NOMO-1 treated with DMSO at 0.1 percent for 48 hours (cell line): ENCODE results near the gene PIEZO1.

ENCODE experiments used
- DNase-seq: peaks from one replicate; lab custom pipeline; 2025; ENCODE audit not compliant: unreplicated experiment; lab: John Stamatoyannopoulos, UW

Gene PIEZO1

GRCh38 chr16:88769617-88770460 is 15.2 kb downstream of the PIEZO1 start:
- DNase-seq: no peak

DNA sequence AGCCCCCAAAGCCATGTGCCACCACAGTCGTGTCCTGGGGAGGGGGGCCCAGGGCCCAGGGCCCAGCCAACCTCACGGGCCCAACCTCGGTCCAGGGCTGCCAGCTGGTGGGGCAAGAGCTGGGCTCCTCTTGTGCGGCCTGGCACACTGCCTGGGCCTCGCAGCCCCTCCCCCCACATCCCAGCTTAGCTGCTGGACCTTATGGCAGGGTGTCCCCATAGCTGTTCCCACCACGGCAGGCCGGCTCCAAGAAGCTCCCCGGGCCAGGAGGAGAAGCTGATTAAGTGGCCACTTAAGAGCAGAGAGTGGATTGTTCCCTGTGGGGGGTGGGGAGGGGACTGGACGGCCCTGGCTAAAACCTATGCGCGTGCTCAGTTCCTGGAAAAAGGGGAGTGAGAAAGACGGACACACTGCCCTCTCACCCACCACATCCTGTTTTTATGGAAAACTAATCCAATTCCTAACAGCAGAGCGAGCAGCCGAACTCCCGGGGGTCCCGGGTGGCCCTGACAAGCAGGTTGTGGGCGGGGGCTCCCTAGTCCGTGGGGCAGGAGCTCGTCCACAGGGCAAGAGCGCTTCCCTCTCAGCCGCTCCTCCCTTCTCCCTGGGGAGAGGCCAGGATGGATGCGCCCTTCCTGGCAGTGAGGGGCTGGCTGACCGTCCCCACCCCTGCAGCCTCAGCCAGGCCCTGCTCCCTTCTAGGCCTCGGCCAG is 16.8 kb downstream of the PIEZO1 start:
- no peak for DNase-seq

DNA sequence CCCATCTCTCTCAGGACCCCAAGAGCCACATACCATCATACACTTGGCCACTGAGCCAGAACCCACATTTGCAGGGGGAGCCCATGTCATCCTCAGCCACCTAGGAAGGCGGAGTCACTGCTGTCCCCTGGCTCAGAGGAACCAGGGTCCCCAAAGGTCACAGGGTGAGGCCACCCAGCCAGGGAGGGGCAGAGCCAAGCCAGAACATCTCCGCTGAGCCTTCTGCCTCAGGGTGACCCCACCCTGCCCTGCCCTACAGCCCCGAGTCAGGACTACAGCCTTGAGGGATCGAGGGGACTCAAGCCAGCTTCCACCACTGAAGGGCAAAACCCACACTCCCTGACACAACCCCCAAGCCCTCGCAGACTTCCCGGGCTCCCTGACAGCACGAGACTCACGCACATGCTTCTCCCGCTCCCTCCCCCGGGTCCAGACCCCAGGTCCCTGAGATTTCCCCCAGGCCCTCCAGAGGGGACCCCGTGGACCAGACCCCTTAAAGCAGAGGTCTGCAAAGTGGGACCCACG is 17.4 kb downstream of the PIEZO1 start:
- no peak for DNase-seq

- DNase-seq: no peak
These were observed 18.0 kb downstream of the PIEZO1 start for GRCh38 chr16:88766975-88767374.

- no peak for DNase-seq
These were observed 20.1 kb downstream of the PIEZO1 start for GRCh38 chr16:88764913-88765349.

- no peak for DNase-seq
These were observed 20.9 kb downstream of the PIEZO1 start for GRCh38 chr16:88764080-88764479.

GRCh38 chr16:88763502-88764053 is 21.4 kb downstream of the PIEZO1 start:
- no peak for DNase-seq

DNA sequence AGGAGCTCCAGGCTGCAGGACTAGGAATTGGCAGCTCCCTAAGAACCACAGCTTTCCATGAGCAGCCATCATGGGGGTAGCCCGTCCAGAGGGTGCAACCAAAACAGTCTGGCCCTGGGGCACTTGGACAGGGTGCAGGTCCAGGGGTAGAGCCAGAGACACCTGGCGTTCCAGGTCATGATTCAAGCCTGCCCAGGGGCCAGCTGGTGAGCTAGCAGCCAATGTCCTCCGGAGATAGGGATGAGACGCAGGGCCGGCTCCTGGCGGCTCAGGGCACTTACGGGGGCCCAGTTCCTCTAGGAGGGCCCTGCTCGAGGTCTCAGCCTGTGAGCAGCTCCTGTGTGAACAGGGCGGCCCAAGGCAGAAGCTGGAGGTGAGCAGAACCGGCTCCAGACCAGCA is 22.1 kb downstream of the PIEZO1 start:
- no peak for DNase-seq

DNA sequence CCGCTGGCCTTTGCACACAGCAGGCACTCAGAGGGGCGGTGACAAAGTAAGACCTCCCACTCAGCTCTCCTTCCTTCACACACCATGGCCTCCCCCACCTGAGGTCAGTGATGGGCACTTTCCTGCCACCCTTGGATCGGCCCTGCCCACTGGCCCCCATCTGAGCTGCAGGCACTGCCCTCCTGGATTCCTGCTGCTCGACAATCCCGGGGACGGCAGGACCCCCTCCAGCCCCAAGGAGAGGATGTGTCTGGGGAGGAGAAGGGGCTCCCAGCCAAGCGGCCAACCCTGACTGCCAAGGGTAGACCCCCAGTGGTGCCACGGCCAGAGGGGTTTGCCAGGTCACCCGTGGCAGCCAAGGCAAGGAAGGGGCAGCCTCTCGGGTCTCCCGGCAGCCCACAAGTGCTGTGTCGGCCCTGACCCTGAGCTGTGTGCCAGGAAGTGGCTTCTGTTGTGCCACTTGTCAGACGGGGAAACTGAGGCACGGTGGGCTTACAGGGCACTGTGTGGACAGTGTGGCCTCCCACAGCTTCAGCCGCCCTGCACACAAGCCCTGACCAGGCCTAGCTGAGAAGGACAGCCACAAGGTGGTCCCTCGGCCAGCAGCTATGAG is 22.7 kb downstream of the PIEZO1 start:
- no peak for DNase-seq

GRCh38 chr16:88761830-88762229 is 23.2 kb downstream of the PIEZO1 start:
- DNase-seq: no peak

GRCh38 chr16:88761143-88761534 is 23.9 kb downstream of the PIEZO1 start:
- DNase-seq: no peak

DNA sequence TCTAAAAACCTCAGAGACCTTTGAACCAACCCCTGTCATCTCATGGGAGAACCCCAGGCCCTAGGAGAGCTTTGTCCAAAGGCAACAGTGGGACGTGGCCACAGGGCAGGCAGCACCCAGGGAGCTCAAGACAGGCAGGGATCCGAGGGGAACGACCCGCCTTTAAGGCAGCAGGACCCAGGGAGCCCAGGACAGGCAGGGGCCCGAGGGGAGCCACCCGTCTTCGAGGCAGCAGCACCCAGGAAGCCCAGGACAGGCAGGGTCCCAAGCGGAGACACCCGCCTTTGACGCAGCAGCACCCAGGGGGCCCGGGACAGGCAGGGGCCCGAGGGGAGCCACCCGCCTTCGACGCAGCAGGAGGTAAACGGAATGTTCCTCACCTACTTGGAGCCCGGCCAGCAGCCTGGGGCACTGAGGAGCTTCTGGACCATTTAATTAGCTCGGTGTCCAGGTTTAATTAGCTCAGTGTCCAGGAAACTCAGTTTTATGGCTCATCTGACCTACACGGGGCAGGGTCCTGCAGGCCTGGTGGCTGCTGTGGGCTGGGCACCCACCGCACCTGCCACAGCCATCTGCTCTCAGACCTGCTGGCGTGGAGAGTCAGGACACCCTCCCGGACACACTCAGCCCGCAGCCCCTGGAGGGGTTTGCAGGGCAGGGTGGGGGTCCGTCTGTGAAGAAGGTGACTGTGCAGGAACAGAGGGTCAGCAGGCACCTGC is 24.4 kb downstream of the PIEZO1 start:
- no peak for DNase-seq

DNA sequence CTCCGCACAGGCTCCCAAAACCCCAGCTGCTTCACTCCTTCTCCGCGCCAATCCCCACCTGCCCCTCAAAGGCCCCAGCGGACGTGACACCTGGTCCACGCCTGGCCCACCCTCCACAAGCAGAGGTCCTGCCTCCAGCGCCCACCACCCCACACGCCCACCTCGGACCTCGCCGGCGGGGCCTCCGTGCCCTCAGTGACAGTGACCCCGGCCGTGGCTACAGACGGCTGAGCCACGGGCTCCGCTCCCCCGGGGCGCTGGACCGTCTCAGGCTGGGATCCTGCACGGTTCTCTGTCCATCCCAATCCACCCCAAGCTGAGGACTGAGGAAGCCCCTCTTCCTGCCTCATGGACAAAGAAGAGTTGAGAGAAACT is 25.1 kb downstream of the PIEZO1 start:
- no peak for DNase-seq

DNA sequence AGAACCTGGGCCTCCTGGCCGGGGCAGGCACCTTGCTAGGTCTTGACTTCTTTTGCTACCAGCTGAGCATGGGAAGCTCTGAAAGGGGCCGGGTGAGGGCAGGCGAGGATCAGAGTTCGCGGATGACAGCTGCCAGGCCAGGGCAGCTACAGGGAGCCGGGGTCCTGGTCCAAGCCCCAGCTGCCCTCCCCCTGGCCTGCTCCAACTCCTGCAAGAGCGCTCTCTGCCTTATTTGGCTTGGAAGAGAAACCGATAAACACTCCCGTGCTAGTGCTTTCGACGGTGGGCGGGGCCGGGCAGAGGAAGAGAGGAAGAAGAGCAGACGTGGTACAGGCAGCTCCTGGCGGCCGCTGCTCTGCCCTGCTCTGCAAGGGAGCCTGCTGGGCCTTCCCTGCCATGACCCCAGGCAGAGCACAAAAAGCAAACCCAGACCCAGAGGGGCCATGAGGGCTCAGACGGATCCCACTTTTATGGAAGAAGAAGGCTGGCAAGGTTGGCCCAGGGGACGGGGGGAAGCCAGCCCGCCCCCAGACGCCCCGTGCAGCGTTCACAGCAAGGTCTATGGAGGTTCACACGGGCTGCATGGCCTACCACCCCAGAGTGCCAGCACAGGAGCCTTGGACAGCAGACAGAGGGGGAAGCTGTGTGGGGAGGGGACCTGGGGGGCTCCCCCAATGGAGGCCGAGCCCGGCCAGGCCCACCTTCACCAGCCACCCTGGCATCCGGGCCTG is 25.6 kb downstream of the PIEZO1 start:
- DNase-seq: peak; percentile 1

GRCh38 chr16:88758944-88759244 is 26.1 kb downstream of the PIEZO1 start:
- no peak for DNase-seq

DNA sequence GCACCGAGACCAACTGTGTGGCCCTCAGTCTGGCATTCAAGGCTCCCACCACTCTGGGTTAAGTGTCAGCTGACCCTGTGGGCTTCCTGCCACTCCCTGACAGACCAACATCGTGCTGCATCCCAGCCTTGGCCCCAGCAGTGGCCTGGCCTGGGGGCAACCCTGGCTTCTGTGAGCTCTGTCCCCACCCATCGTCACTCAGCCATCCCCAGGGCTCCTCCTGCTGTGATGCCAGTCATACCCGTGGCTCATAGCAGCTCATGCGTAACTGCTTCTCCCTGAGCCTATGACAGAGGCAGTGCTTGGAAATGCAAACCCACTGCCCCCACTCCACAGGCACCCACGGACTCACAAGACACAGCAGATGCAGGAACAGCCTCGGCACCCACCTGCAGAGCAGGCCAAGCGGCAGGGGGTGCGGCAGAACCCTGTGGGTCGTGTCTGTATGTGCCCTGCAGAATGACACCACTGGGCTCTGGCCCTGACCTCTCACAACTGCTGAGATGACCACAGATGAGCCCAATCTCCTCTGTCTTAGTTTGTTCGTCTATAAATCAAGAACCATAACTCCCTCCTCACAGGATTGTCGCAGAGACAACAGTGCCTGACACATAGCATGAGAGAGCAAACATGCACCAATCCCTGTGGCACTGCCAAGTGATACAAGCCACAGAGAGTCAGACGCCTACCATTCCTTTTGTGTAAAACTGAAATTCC is 26.6 kb downstream of the PIEZO1 start:
- DNase-seq: no peak

- no peak for DNase-seq
These were observed 29.1 kb downstream of the PIEZO1 start for GRCh38 chr16:88755745-88756443.

GRCh38 chr16:88754912-88755744 is 29.9 kb downstream of the PIEZO1 start:
- no peak for DNase-seq
